C4-2B (cell line): ENCODE results near the gene LRRC4C.

ENCODE experiments used
- CTCF ChIP-seq: fragments of 450-650 bp; conservative IDR thresholded peaks from 2 replicates; pipeline ENCODE4 v1.5.1; 2017; ENCODE audit warnings: mild to moderate bottlenecking
- ZFX ChIP-seq: fragments of 450-650 bp; IDR thresholded peaks from 2 replicates; pipeline ENCODE4 v1.6.1; 2017

GRCh38 chr11:40178470-40178869 lies 1281.0 kb downstream of the LRRC4C start:
- TF ChIP-seq CTCF (no peak), ZFX (no peak)
